NB4 (cell line): ENCODE results near the gene SLC16A12.
A peak's percentile ranks its signal among the peaks of the same experiment; 100 is the strongest.

Experiments
- POLR2A ChIP-seq: IDR thresholded peaks from 2 replicates; pipeline ENCODE4 v1.6.1; 2011; ENCODE audit warnings: mild to moderate bottlenecking; ENCODE audit not compliant: insufficient read length; ENCODE audit errors: extremely low read depth
- TF ChIP-seq, protein P1 (sequence below): IDR thresholded peaks from one replicate; pipeline ENCODE4 v1.5.1; 2012; ENCODE audit warnings: low read depth, low read length
- TF ChIP-seq, protein P2 (sequence below): IDR thresholded peaks from 2 replicates; pipeline ENCODE4 v1.6.1; 2011; ENCODE audit warnings: low read depth, low read length

DNA sequence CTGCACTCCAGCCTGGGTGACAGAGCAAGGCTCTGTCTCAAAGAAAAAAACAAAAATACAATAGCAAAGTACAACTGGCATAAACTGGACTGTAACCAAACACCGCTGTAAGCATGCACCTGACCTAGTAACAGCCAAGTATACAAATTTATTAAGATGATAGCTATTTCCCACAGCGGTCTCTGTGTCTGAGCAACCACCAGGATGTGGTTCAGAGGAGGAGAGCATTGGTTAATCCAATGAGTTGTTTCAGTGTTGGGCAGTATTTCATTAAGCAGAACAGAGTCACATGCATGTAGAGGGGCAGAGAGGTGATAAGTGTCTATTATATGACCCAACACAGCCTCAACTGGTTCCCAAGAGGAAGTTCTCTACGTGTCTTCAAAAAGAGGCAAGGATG is 4.0 kb downstream of the SLC16A12 start:
- TF ChIP-seq, protein P1, sequence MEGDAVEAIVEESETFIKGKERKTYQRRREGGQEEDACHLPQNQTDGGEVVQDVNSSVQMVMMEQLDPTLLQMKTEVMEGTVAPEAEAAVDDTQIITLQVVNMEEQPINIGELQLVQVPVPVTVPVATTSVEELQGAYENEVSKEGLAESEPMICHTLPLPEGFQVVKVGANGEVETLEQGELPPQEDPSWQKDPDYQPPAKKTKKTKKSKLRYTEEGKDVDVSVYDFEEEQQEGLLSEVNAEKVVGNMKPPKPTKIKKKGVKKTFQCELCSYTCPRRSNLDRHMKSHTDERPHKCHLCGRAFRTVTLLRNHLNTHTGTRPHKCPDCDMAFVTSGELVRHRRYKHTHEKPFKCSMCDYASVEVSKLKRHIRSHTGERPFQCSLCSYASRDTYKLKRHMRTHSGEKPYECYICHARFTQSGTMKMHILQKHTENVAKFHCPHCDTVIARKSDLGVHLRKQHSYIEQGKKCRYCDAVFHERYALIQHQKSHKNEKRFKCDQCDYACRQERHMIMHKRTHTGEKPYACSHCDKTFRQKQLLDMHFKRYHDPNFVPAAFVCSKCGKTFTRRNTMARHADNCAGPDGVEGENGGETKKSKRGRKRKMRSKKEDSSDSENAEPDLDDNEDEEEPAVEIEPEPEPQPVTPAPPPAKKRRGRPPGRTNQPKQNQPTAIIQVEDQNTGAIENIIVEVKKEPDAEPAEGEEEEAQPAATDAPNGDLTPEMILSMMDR: no peak
- no peak for TF ChIP-seq POLR2A
- TF ChIP-seq, protein P2, sequence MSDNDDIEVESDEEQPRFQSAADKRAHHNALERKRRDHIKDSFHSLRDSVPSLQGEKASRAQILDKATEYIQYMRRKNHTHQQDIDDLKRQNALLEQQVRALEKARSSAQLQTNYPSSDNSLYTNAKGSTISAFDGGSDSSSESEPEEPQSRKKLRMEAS: peak; percentile 22; the same call in 1 of the 2 replicates
